Small intestine (tissue), 7 donors: ENCODE measurements around the gene CDC42SE1. TPM values are rescaled to one million over a fixed set of nuclear protein-coding genes. Genes with fewer than 3 reads are reported as not detected.

Source experiments
- DNase-seq, 2 donors: peaks; one replicate each; pipeline versions ENCODE4 v3.0.0 to v3.0.0-alpha.2; 2013
- FAIRE-seq: peaks from 2 replicates; lab custom pipeline; 2012; peaks lifted over from hg19 to GRCh38; lab: Jason Lieb, UNC
- H3K27ac ChIP-seq, 3 donors: one replicate each; pipeline ENCODE4 v1.5.1; 2013; ENCODE audit warnings: low read length in 2 of 3, mild to moderate bottlenecking in 2 of 3, control low read depth in 1 of 3, inconsistent platforms in 1 of 3, low read depth in 1 of 3, moderate library complexity in 1 of 3
- H3K27me3 ChIP-seq, 3 donors: one replicate each; pipeline ENCODE4 v1.6.1; 2013; ENCODE audit warnings: low read length in 3 of 3, inconsistent platforms in 1 of 3; ENCODE audit not compliant: control insufficient read depth in 3 of 3, insufficient read depth in 3 of 3
- H3K36me3 ChIP-seq, 3 donors: one replicate each; pipeline ENCODE4 v1.6.1; 2013; ENCODE audit warnings: low read length in 3 of 3, inconsistent platforms in 1 of 3, low read depth in 1 of 3, mild to moderate bottlenecking in 1 of 3, moderate library complexity in 1 of 3; ENCODE audit not compliant: control insufficient read depth in 3 of 3, insufficient read depth in 2 of 3
- H3K4me1 ChIP-seq, 3 donors: one replicate each; pipeline ENCODE4 v1.6.1; 2013; ENCODE audit warnings: low read length in 2 of 3, inconsistent platforms in 1 of 3, low read depth in 1 of 3, mild to moderate bottlenecking in 1 of 3, moderate library complexity in 1 of 3; ENCODE audit not compliant: control insufficient read depth in 3 of 3, insufficient read depth in 2 of 3
- H3K4me3 ChIP-seq, 3 donors: one replicate each; pipeline ENCODE4 v1.5.1; 2013; ENCODE audit warnings: low read length in 3 of 3, control low read depth in 1 of 3, inconsistent platforms in 1 of 3, low read depth in 1 of 3, mild to moderate bottlenecking in 1 of 3, moderate library complexity in 1 of 3
- H3K9me3 ChIP-seq, 2 donors: one replicate each; pipeline ENCODE4 v1.6.1; 2013; ENCODE audit warnings: low read depth in 1 of 2, low read length in 1 of 2; ENCODE audit not compliant: control insufficient read depth in 2 of 2, insufficient read depth in 1 of 2
- WGBS, 3 donors: extraction: QIAGEN DNeasy Blood & Tissue Kit; methylation state at CpG; one replicate each; pipeline ENCODE4 v1.1.7; 2013; 5-methylcytosine and 5-hydroxymethylcytosine counted together
- polyA plus RNA-seq, 4 donors: library from polyadenylated mRNA; stranded (reverse) in 3 of 4; unstranded in 1 of 4; fragments of 200-250 nt in 3 of 4; fragments of 120-200 nt in 1 of 4; gene quantifications; one replicate each; pipeline versions ENCODE4 v1.2.1 to v1.2.3, GENCODE V29; 2013
- donor health status: healthy with polysubstance abuse.
- donor health status: control.
- donor health status: control.
- donor health status: Bipolar disorder and iron deficiency.
- donor health status: healthy.

Gene CDC42SE1
- polyA plus RNA-seq, 4 donors: 22.8 to 46.6 (median 32.4) TPM

GRCh38 chr1:151049458-151049857, 10.0 kb downstream of the CDC42SE1 start:
- Histone ChIP-seq H3K27ac (no peak overlapping the region), H3K4me3 (no peak overlapping the region), H3K9me3 (no peaks in the 10 kb centered on the region), H3K27me3 (no peaks in the 10 kb centered on the region), H3K36me3 (peaks cover 10 to 25% (median 17%) of the 10 kb centered on the region in 3 donors), H3K4me1 (peaks cover 0 to 10% (median 2%) of the 10 kb centered on the region in 3 donors)
- DNase-seq: no peak
- WGBS, 3 donors: 91 to 96% (median 94%) methylated on average over 5 of the region's 5 CpGs
- no peak for FAIRE-seq

- Histone ChIP-seq H3K4me3 (peak overlapping the region in 2 of 3 donors; percentile 51 to 82), H3K36me3 (peaks cover 3 to 18% (median 10%) of the 10 kb centered on the region in 3 donors), H3K27me3 (no peaks in the 10 kb centered on the region), H3K4me1 (peaks cover 0 to 10% (median 2%) of the 10 kb centered on the region in 3 donors), H3K27ac (peak overlapping the region in 1 of 3 donors; percentile 83), H3K9me3 (no peaks in the 10 kb centered on the region)
- FAIRE-seq (no peak), DNase-seq (no peak)
- WGBS, 3 donors: 29 to 39% (median 29%) methylated on average over 3 of the region's 3 CpGs
Observed at GRCh38 chr1:151048645-151049032, 10.8 kb downstream of the CDC42SE1 start.

- peak; percentile 62 to 81 for DNase-seq
- Histone ChIP-seq H3K36me3 (peaks cover 3 to 12% (median 5%) of the 10 kb centered on the region in 3 donors), H3K4me1 (peaks cover 0 to 10% (median 2%) of the 10 kb centered on the region in 3 donors), H3K27ac (peak overlapping the region; percentile 12 to 87 (median 83)), H3K27me3 (no peaks in the 10 kb centered on the region), H3K9me3 (no peaks in the 10 kb centered on the region), H3K4me3 (peak overlapping the region; percentile 51 to 82 (median 62))
- 0 to 1% (median 0%) methylated on average over 45 to 48 of the region's 48 CpGs for WGBS, 3 donors
- no peak for FAIRE-seq
Observed at GRCh38 chr1:151047925-151048644, 11.3 kb downstream of the CDC42SE1 start.

GRCh38 chr1:151047591-151047924, 11.9 kb downstream of the CDC42SE1 start, which contains the start of gene C1orf56:
Gene C1orf56, plus strand, starts transcription at chr1:151047751. Its CDS starts 97 bp downstream, at chr1:151047848.
- FAIRE-seq (no peak), DNase-seq (peak; percentile 58 to 87)
- WGBS, 3 donors: 0 to 1% (median 1%) methylated on average over 21 to 29 of the region's 29 CpGs
- H3K27ac ChIP-seq: peak within 1 kb of the TSS; percentile 12 to 87 (median 83)
- H3K36me3 ChIP-seq: peaks cover under 1 to 10% (median 4%) of the 10 kb centered on the region in 3 donors
- H3K4me3 ChIP-seq: peak within 1 kb of the TSS; percentile 51 to 82 (median 62)
- H3K27me3 ChIP-seq: no peaks in the 10 kb centered on the region
- H3K4me1 ChIP-seq: peaks cover 0 to 10% (median 2%) of the 10 kb centered on the region in 3 donors
- H3K9me3 ChIP-seq: no peaks in the 10 kb centered on the region

- 88 to 100% (median 95%) methylated on average over 1 of the region's 1 CpG for WGBS, 3 donors
- no peaks in the 10 kb centered on the region for H3K27me3 ChIP-seq
- DNase-seq: no peak
- H3K36me3 ChIP-seq: peaks cover 0 to 5% (median 2%) of the 10 kb centered on the region in 3 donors
- no peak overlapping the region for H3K27ac ChIP-seq
- no peaks in the 10 kb centered on the region for H3K9me3 ChIP-seq
- peaks cover 0 to 6% (median 0%) of the 10 kb centered on the region in 3 donors for H3K4me1 ChIP-seq
- no peak for FAIRE-seq
- H3K4me3 ChIP-seq: no peak overlapping the region
Observed at GRCh38 chr1:151043163-151043562, 16.3 kb downstream of the CDC42SE1 start.

GRCh38 chr1:151039521-151039920, 19.9 kb downstream of the CDC42SE1 start:
- peaks cover 0 to 14% (median 5%) of the 10 kb centered on the region in 3 donors for H3K36me3 ChIP-seq
- no peaks in the 10 kb centered on the region for H3K4me1 ChIP-seq
- H3K27ac ChIP-seq: no peak overlapping the region
- 93 to 96% (median 94%) methylated on average over 3 of the region's 3 CpGs for whole genome bisulfite sequencing, 3 donors
- FAIRE-seq (no peak), DNase-seq (no peak)
- H3K9me3 ChIP-seq: no peaks in the 10 kb centered on the region
- no peak overlapping the region for H3K4me3 ChIP-seq
- H3K27me3 ChIP-seq: no peaks in the 10 kb centered on the region

- no peak for FAIRE-seq
- DNase-seq: no peak
- no peak overlapping the region for H3K27ac ChIP-seq
- no peaks in the 10 kb centered on the region for H3K9me3 ChIP-seq
- peaks cover 0 to 26% (median 9%) of the 10 kb centered on the region in 3 donors for H3K36me3 ChIP-seq
- H3K27me3 ChIP-seq: no peaks in the 10 kb centered on the region
- WGBS, 3 donors: 74 to 84% (median 75%) methylated on average over 6 of the region's 6 CpGs
- no peaks in the 10 kb centered on the region for H3K4me1 ChIP-seq
- no peak overlapping the region for H3K4me3 ChIP-seq
Observed at GRCh38 chr1:151037032-151037431, 22.4 kb downstream of the CDC42SE1 start.

- Histone ChIP-seq H3K9me3 (no peaks in the 10 kb centered on the region), H3K36me3 (peaks cover 0 to 29% (median 9%) of the 10 kb centered on the region in 3 donors), H3K4me3 (no peak within 1 kb of the TSS), H3K27me3 (no peaks in the 10 kb centered on the region), H3K27ac (no peak within 1 kb of the TSS), H3K4me1 (no peaks in the 10 kb centered on the region)
- FAIRE-seq: no peak
- 49 to 79% (median 66%) methylated on average over 2 of the region's 2 CpGs for WGBS, 3 donors
- DNase-seq: no peak
Observed at GRCh38 chr1:151036356-151036755, 23.1 kb downstream of the CDC42SE1 start, which contains the start of gene BNIPL. Gene BNIPL, plus strand, starts transcription at chr1:151036586. Its CDS starts 140 bp downstream, at chr1:151036726.
